Stimulated activated naive CD8-positive, alpha-beta T cell treated with anti-CD3 and anti-CD28 coated beads, Interleukin-15, Interleukin-2, amounts not matched to agents 100 U/mL and 50 U/mL, for 24 hours (primary cell): ENCODE measurements around the gene A4GALT.

ENCODE experiments used
- ATAC-seq: fragments of 150-1000 bp; cut with Tn5 transposase; one replicate; pipeline ENCODE4 v1.10.0; 2021
- DNase-seq: peaks from one replicate; pipeline ENCODE4 v3.0.0; 2021

A4GALT gene

GRCh38 chr22:42702675-42703074, 18.0 kb downstream of the A4GALT start:
- ATAC-seq (no peak), DNase-seq (no peak)

DNA sequence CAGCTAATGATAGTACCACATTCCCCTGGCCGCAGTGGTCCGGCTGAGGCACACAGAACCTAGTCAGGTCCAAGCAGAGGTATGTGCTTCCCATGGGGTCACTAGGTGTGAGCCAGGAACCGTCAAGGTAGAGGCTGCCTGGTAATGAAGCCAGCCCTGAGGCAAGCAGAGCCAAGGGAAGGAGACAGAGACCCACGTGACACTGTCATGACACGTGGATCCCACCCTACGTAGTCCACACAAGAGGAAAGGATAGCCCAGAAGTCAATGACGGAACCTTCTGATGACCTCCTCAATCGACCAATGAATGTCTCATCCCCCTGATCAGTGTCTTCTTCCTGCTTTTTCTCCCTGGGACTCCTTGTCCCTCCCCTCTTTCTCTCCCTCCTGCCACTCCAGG, 19.0 kb downstream of the A4GALT start:
- DNase-seq (no peak), ATAC-seq (no peak)

DNA sequence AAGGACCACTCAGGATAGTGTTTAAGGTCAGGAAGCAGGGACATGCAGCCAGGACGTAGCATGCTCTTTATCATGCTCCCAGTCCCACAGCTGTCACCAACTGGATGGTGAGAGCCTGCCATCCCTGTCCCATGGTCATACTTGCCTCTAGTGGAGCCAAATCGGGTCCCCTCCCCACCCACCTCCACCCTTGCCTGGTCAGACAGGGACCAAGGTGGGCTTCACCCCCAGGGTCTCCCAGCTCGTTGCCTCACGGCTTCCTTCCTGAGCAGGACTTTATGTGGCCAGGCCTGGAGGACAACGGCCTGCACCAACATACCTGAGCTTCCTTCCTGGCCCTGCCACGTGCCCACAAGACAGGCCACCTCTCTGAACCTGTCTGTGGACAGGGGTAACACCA, 19.8 kb downstream of the A4GALT start:
- no peak for DNase-seq
- no peak for ATAC-seq

- no peak for DNase-seq
- ATAC-seq, result no peak
Observed at GRCh38 chr22:42700355-42700754, 20.3 kb downstream of the A4GALT start.

GRCh38 chr22:42699976-42700352, 20.7 kb downstream of the A4GALT start:
- no peak for DNase-seq
- no peak for ATAC-seq

DNA sequence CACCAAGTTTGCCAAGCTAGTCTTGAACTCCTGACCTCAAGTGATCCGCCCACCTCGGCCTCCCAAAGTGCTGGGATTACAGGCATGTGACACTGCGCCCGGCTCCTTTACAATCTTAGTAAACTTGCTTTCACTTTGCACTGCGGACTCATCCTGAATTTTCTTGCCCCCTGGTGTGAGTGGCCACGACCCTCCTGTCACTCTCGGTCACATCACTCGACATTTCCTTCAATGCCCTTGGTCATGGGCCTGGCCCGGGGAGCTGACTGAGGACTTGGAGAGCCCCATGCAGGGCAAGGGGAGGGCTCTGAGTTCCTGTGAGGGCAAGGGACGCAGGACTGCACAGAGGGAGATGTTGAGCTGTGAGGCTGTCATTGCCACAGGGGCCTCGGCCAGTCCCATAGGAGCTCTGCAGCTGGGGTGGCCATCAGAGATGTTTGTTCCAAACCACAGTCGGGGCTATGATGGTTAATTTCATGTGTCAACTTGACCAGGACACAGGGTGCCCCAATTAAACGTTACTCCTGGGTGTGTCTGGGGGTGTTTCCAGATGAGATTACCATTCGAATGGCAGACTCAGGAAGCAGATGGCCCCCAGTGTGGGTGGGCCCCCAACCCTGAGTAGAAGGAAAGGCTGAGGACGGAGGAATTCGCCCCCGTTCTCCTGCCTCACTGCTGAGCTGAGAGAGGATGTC, 21.2 kb downstream of the A4GALT start:
- ATAC-seq (no peak), DNase-seq (no peak)

DNA sequence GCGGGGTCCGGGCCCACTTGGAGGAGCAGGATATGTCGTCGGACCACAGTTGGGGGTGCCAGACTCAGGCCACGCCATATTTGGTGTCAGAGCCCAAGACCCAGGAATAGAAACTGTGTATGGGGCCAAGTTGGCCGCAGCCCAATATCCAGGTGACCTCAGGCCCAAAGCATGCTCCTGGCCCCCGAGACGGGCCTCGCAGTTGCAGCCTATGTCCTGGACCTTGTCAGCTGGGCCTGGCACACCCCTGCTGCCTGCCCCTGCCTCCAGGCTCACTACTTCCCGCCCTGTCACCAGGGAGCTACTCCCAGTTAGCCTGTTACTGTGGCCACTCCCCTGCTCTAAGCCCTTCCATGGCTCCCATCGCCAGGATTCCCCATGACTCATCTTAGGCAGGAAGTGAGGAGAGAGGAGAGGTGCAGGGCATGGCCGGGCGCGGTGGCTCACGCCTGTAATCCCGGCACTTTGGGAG, 23.1 kb downstream of the A4GALT start:
- DNase-seq (no peak), ATAC-seq (no peak)

- DNase-seq, result no peak
- no peak for ATAC-seq
Observed at GRCh38 chr22:42696331-42696967, 24.2 kb downstream of the A4GALT start.

- DNase-seq, result no peak
- no peak for ATAC-seq
Observed at GRCh38 chr22:42695294-42695693, 25.4 kb downstream of the A4GALT start.

GRCh38 chr22:42693763-42694683, 26.6 kb downstream of the A4GALT start:
- DNase-seq (no peak), ATAC-seq (no peak)

- no peak for DNase-seq
- no peak for ATAC-seq
Observed at GRCh38 chr22:42693055-42693762, 27.5 kb downstream of the A4GALT start.

GRCh38 chr22:42692239-42693054, 28.2 kb downstream of the A4GALT start:
- DNase-seq (no peak), ATAC-seq (no peak)

GRCh38 chr22:42691440-42691839, 29.2 kb downstream of the A4GALT start:
- ATAC-seq, result no peak
- no peak for DNase-seq

DNA sequence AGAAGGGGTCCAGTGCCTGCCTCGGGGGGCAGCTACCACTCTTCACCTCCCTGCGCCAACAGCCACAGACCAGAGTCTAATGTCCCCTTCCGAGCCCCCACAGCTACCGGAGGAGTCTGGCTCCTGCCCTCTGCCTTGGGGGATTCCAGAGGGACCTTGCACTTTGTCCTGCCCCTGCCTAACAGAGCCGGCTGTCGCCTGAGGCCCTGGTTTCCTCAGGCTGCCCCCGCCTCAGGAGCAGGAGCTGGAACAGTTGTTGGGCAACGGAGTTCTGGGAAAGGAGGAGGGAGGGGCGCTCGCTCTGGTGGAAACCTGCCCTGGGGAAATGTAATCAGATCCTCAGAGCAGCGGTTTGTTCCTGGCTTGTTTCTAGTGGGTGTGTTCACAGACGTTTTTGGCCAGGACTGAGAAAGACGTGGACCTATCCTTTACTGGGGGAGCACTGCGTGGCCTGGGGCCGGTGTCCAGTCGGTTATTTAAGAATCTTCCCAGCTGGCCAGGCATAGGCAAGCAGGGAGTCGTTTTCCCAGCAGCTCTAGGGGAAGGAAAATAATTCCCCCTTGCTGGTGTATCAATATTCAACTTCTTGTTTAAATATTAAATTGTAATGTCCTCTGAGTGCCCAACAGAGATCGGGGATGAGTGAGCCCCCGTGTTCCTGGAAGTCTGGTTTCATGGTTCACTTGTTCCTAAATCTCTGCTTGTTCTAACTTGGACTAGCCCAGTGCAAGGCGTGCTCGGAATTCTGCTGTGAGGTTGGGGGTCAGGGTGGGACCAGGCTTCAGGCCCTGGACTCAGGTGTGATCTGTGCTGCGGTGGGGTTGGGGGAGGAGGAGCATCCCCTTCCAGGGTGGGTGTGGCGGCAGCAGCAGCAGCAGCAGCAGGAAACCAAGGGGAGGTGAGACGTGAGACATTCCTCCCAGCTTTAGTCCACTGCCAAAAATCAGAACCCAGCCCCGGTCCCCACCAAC, 32.1 kb downstream of the A4GALT start:
- DNase-seq (no peak), ATAC-seq (no peak)

- no peak for ATAC-seq
- DNase-seq, result no peak
Observed at GRCh38 chr22:42686756-42687491, 33.7 kb downstream of the A4GALT start.

DNA sequence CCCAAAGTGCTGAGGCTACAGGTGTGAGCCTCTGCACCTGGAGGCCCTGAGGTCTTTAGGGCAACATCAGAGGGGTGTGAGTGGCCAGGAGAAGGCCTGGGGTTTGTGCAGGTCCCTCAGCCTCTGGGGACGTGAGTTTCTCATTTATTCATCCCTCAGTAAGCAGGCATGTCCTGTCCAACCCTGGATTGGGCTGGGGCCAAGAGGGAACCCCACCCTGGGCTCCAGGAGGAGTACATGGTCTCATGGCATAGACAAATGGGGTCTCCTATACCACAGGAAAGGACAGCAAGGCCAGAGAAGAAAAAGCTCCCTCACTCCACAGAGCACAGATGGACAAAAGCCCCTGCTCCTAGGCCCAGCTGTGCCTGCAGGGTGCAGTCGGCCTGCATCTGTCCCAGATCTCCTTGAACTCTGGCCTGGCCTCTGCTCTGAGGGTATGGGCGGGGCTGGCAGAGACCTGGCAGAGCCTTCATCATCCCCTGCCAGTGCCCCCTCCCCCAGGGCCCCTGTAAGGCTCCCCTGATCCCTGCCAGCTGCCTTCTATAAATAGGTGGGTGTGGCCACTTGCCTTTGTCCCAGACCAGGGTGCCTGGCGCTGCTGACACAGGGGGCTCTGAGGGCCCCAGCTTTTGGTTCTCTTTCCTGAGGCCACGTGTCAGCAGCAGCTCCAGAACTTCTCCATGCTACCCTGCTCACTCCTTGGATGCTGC, 34.6 kb downstream of the A4GALT start:
- DNase-seq (no peak), ATAC-seq (no peak)

GRCh38 chr22:42684462-42685195, 36.0 kb downstream of the A4GALT start:
- DNase-seq (no peak), ATAC-seq (no peak)
